Neutrophil (primary cell): ENCODE data around the gene C17orf75.

Experiments
- H3K27ac ChIP-seq: fragments of 200-600 bp; sonication (generic); 2 replicates; pipeline ENCODE4 v1.5.1; 2016; ENCODE audit warnings: mild to moderate bottlenecking, moderate library complexity
- H3K27me3 ChIP-seq: fragments of 200-600 bp; sonication (generic); 2 replicates; pipeline ENCODE4 v1.6.0; 2016; ENCODE audit warnings: mild to moderate bottlenecking
- H3K36me3 ChIP-seq: fragments of 200-600 bp; sonication (generic); 2 replicates; pipeline ENCODE4 v1.5.1; 2017
- H3K4me1 ChIP-seq, 2 experiments: fragments of 200-600 bp in 1 of 2; sonication (generic) in 1 of 2; 1 replicate in 1 of 2; 2 replicates in 1 of 2; pipeline versions ENCODE4 v1.5.1 to v1.6.1; 2013 to 2016; ENCODE audit warnings: low read depth in 1 of 2, low read length in 1 of 2, mild to moderate bottlenecking in 1 of 2, moderate library complexity in 1 of 2; ENCODE audit not compliant: control insufficient read depth in 1 of 2, insufficient read depth in 1 of 2
- H3K4me3 ChIP-seq, 2 experiments: fragments of 200-600 bp in 1 of 2; sonication (generic) in 1 of 2; 1 replicate in 1 of 2; 2 replicates in 1 of 2; pipeline ENCODE4 v1.5.1; 2013 to 2016; ENCODE audit warnings: low read depth in 1 of 2, low read length in 1 of 2, mild to moderate bottlenecking in 1 of 2, moderate library complexity in 1 of 2
- H3K9me3 ChIP-seq: fragments of 200-600 bp; sonication (generic); 2 replicates; pipeline ENCODE4 v1.5.1; 2016
- CTCF ChIP-seq: fragments of 200-600 bp; sonication (generic); IDR thresholded peaks from 2 replicates; pipeline ENCODE4 v1.5.1; 2016; ENCODE audit warnings: antibody characterized with exemption

C17orf75 gene

GRCh38 chr17:32311028-32311536 is 30.9 kb downstream of the C17orf75 start:
- Histone ChIP-seq H3K27ac (no peak overlapping the region), H3K4me3 (no peak overlapping the region), H3K36me3 (no peaks in the 10 kb centered on the region), H3K9me3 (no peaks in the 10 kb centered on the region), H3K4me1 (no peaks in the 10 kb centered on the region), H3K27me3 (peaks cover 19% of the 10 kb centered on the region)
- TF ChIP-seq CTCF: no peak

- H3K9me3 ChIP-seq: no peaks in the 10 kb centered on the region
- no peaks in the 10 kb centered on the region for H3K4me1 ChIP-seq
- no peaks in the 10 kb centered on the region for H3K36me3 ChIP-seq
- H3K4me3 ChIP-seq: no peak overlapping the region
- peaks cover 10% of the 10 kb centered on the region for H3K27me3 ChIP-seq
- no peak for TF ChIP-seq CTCF
- no peak overlapping the region for H3K27ac ChIP-seq
Measured at GRCh38 chr17:32307658-32308057, 34.3 kb downstream of the C17orf75 start.

GRCh38 chr17:32305049-32305448 is 36.9 kb downstream of the C17orf75 start:
- no peaks in the 10 kb centered on the region for H3K36me3 ChIP-seq
- no peak for TF ChIP-seq CTCF
- H3K9me3 ChIP-seq: no peaks in the 10 kb centered on the region
- no peak overlapping the region for H3K4me3 ChIP-seq
- H3K27me3 ChIP-seq: peaks cover 10% of the 10 kb centered on the region
- H3K27ac ChIP-seq: no peak overlapping the region
- no peaks in the 10 kb centered on the region for H3K4me1 ChIP-seq

- Histone ChIP-seq H3K27me3 (peaks cover 10% of the 10 kb centered on the region), H3K36me3 (no peaks in the 10 kb centered on the region), H3K4me3 (no peak overlapping the region), H3K4me1 (no peaks in the 10 kb centered on the region), H3K27ac (no peak overlapping the region), H3K9me3 (no peaks in the 10 kb centered on the region)
- no peak for TF ChIP-seq CTCF
Measured at GRCh38 chr17:32303781-32304288, 38.1 kb downstream of the C17orf75 start.

GRCh38 chr17:32302860-32303649 is 38.9 kb downstream of the C17orf75 start:
- H3K36me3 ChIP-seq: no peaks in the 10 kb centered on the region
- no peaks in the 10 kb centered on the region for H3K4me1 ChIP-seq
- H3K9me3 ChIP-seq: no peaks in the 10 kb centered on the region
- no peak overlapping the region for H3K4me3 ChIP-seq
- peaks cover 10% of the 10 kb centered on the region for H3K27me3 ChIP-seq
- H3K27ac ChIP-seq: no peak overlapping the region
- no peak for TF ChIP-seq CTCF
